ENCODE results near the gene CHGA. TPM values are rescaled to one million over a fixed set of nuclear protein-coding genes. Genes with fewer than 3 reads are reported as not detected.

The CHGA gene
- total RNA-seq, 1 donor from 2014 or later = not detected

GRCh38 chr14:92898566-92899131, 24.3 kb upstream of the CHGA start:
- Mint-ChIP-seq H3K36me3 (ENCODE audit: low read depth) (no peaks in the 10 kb centered on the region), H3K27me3 (peaks cover 46% of the 10 kb centered on the region), H3K9me3 (peaks cover under 1% of the 10 kb centered on the region), H3K4me1 (peaks cover 2% of the 10 kb centered on the region), H3K4me3 (no peak overlapping the region), H3K27ac (no peak overlapping the region)
- ATAC-seq (ENCODE audit: low read depth) (no peak), DNase-seq (no peak)
- no peak for TF ChIP-seq CTCF (IDR thresholded peaks at IDR 0.05)
- POLR2A ChIA-PET = no interaction called here
- CTCF ChIA-PET = no interaction called here
- intact Hi-C loops (cut with micrococcal nuclease) = no loop called here

GRCh38 chr14:92900660-92901059, 22.3 kb upstream of the CHGA start:
- DNase-seq (no peak), ATAC-seq (ENCODE audit: low read depth) (no peak)
- H3K9me3 Mint-ChIP-seq = no peaks in the 10 kb centered on the region
- CTCF ChIA-PET = no interaction called here
- no peak overlapping the region for H3K4me3 Mint-ChIP-seq
- peaks cover 39% of the 10 kb centered on the region for H3K27me3 Mint-ChIP-seq
- no peak for TF ChIP-seq CTCF (IDR thresholded peaks at IDR 0.05)
- no peaks in the 10 kb centered on the region for H3K36me3 Mint-ChIP-seq (ENCODE audit: low read depth)
- intact Hi-C loops (cut with micrococcal nuclease) = no loop called here
- POLR2A ChIA-PET = no interaction called here
- peaks cover 2% of the 10 kb centered on the region for H3K4me1 Mint-ChIP-seq
- no peak overlapping the region for H3K27ac Mint-ChIP-seq

GRCh38 chr14:92902191-92902590, 20.8 kb upstream of the CHGA start:
- CTCF ChIA-PET = no interaction called here

GRCh38 chr14:92902726-92903125, 20.2 kb upstream of the CHGA start:
- no peaks in the 10 kb centered on the region for H3K36me3 Mint-ChIP-seq (ENCODE audit: low read depth)
- intact Hi-C loops (cut with micrococcal nuclease) = no loop called here
- CTCF ChIA-PET = no interaction called here
- peaks cover 2% of the 10 kb centered on the region for H3K4me1 Mint-ChIP-seq
- ATAC-seq (ENCODE audit: low read depth) = no peak
- POLR2A ChIA-PET = no interaction called here
- TF ChIP-seq CTCF (IDR thresholded peaks at IDR 0.05) = no peak
- no peak overlapping the region for H3K27ac Mint-ChIP-seq
- no peaks in the 10 kb centered on the region for H3K9me3 Mint-ChIP-seq
- DNase-seq = no peak
- peaks cover 33% of the 10 kb centered on the region for H3K27me3 Mint-ChIP-seq
- H3K4me3 Mint-ChIP-seq = no peak overlapping the region

More at GRCh38 chr14:92902191-92902590, 20.8 kb upstream of the CHGA start:
- TF ChIP-seq CTCF (IDR thresholded peaks at IDR 0.05) = no peak
- POLR2A ChIA-PET = no interaction called here
- intact Hi-C loops (cut with micrococcal nuclease) = no loop called here
- Mint-ChIP-seq H3K4me3 (no peak overlapping the region), H3K4me1 (peaks cover 2% of the 10 kb centered on the region), H3K27me3 (peaks cover 33% of the 10 kb centered on the region), H3K9me3 (no peaks in the 10 kb centered on the region), H3K27ac (no peak overlapping the region), H3K36me3 (ENCODE audit: low read depth) (no peaks in the 10 kb centered on the region)
- DNase-seq (no peak), ATAC-seq (ENCODE audit: low read depth) (no peak)

GRCh38 chr14:92903359-92903758, 19.6 kb upstream of the CHGA start:
- ChIA-PET CTCF (no interaction called here), POLR2A (no interaction called here)
- Mint-ChIP-seq H3K27ac (no peak overlapping the region), H3K9me3 (no peaks in the 10 kb centered on the region), H3K4me1 (no peaks in the 10 kb centered on the region), H3K27me3 (peaks cover 27% of the 10 kb centered on the region), H3K36me3 (ENCODE audit: low read depth) (no peaks in the 10 kb centered on the region), H3K4me3 (no peak overlapping the region)
- intact Hi-C loops (cut with micrococcal nuclease) = no loop called here
- TF ChIP-seq CTCF (IDR thresholded peaks at IDR 0.05) = no peak
- ATAC-seq (ENCODE audit: low read depth) = no peak
- DNase-seq = no peak

All from activated B cell treated with CpG ODN at 0.5 μM for 24 hours (primary cell).